ENCODE measurements around the gene KIAA0232.

DNA sequence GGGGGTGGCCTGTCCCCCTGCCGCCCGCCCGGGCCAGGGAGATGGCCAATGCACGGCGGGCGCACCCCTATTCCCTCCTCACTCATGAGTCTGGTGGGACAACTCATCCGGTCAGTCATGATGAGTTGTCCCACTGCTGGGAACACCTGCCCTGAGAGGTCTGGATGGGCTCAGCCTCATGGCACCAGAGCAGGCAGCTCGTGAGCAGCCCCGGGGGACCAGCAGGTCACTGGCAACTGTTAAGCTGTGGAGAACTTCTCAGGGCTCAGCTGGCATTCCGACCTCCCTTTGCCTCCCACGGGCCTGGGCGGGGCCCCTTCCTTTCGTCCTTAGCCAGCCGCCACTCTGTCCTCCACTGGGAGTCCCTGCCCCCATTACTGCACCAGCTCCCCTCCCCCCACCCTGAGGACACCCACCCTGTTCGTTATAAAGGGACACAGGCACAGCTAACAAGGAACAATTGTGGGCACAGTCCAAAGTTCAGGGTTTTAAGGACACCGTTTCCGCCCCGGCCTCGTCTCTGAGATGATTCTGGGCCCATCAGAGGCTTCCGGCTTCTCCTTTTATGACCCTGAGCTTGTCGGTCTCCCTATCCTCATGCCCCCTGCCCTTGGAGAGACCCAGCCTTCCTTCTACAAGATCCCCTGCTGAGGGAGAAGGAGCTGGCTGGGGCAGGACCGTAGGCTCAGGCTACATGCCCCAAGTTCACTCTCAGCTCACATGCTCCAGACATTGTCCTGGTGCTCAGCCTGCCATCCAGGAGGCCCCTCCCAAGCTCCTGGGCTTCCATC, 14.6 kb upstream of the KIAA0232 start:
- TF ChIP-seq, protein P1, sequence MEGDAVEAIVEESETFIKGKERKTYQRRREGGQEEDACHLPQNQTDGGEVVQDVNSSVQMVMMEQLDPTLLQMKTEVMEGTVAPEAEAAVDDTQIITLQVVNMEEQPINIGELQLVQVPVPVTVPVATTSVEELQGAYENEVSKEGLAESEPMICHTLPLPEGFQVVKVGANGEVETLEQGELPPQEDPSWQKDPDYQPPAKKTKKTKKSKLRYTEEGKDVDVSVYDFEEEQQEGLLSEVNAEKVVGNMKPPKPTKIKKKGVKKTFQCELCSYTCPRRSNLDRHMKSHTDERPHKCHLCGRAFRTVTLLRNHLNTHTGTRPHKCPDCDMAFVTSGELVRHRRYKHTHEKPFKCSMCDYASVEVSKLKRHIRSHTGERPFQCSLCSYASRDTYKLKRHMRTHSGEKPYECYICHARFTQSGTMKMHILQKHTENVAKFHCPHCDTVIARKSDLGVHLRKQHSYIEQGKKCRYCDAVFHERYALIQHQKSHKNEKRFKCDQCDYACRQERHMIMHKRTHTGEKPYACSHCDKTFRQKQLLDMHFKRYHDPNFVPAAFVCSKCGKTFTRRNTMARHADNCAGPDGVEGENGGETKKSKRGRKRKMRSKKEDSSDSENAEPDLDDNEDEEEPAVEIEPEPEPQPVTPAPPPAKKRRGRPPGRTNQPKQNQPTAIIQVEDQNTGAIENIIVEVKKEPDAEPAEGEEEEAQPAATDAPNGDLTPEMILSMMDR (IDR thresholded peaks at IDR 0.05; ENCODE audit: insufficient read depth, low read length, poor library complexity, severe bottlenecking): no peak
- TF ChIP-seq EZH2phosphoT487 (conservative IDR thresholded peaks at IDR 0.05; ENCODE audit: low read length): no peak

All from SU-DHL-6 (cell line).